ENCODE data around the gene AP3S1.
"Not testable (repeated sequence)": the region's sequence is repeated elsewhere in the genome, so short reads cannot be mapped to it uniquely, and the experiment has no call there.

The AP3S1 gene

DNA sequence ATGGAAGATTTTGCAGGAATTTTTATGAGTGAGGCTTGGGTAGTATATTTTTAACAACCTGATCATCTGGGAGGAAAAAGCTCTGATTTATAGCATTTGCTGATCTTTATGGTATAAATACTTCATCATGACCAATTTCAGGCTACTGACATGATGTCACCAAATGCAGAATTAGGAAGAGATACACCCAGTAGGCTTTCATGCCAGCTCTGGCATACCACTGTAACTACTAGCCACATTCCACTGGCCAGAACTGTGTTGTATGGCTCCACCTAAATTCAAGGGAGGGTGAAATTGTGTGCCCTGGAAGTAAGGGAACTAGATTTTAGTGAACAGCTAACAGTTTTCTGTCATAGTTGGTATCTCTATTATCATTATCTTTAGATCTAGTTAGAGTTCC is 17.6 kb downstream of the AP3S1 start:
- H3K4me3 ChIP-seq (ENCODE audit: low read length) = no peak overlapping the region
- no peaks in the 10 kb centered on the region for H3K36me3 ChIP-seq (ENCODE audit: control insufficient read depth, insufficient read depth, low read length)
- no peaks in the 10 kb centered on the region for H3K4me1 ChIP-seq (ENCODE audit: control insufficient read depth, insufficient read depth, low read length)
- no peak for DNase-seq (ENCODE audit: low read depth, low spot score)
- H3K27me3 ChIP-seq (ENCODE audit: control insufficient read depth, insufficient read depth, low read length) = no peaks in the 10 kb centered on the region
- no peaks in the 10 kb centered on the region for H3K9me3 ChIP-seq (ENCODE audit: control insufficient read depth, insufficient read depth, low read length)
- H3K27ac ChIP-seq (ENCODE audit: low read length) = no peak overlapping the region

DNA sequence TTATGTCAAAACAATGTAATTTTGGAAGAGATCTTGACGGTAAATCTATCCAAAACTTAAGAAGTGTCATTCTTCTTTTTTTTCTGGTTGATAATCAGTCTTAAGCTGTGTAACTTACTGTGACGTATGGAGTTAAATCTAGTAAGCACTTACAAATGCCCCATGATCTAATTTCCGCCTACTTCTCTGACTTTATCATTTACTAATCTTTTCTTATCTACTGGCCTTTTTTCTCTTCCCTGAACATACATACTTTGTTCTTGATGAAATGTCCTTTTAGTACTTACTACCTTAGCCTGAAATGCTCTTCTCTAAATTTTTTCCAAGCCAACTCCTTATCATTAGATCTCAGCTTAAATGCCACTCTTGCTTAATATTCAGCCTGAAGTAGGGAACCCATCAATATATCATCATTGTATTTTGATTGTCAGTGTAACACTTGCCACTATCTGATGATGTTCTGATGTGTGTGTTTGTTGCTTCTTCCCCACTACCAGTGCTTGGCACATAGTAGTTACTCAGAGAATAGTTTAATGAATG is 27.6 kb downstream of the AP3S1 start:
- Histone ChIP-seq H3K27me3 (ENCODE audit: control insufficient read depth, insufficient read depth, low read length) (no peaks in the 10 kb centered on the region), H3K9me3 (ENCODE audit: control insufficient read depth, insufficient read depth, low read length) (no peaks in the 10 kb centered on the region), H3K4me3 (ENCODE audit: low read length) (no peak overlapping the region), H3K27ac (ENCODE audit: low read length) (no peak overlapping the region), H3K4me1 (ENCODE audit: control insufficient read depth, insufficient read depth, low read length) (no peaks in the 10 kb centered on the region), H3K36me3 (ENCODE audit: control insufficient read depth, insufficient read depth, low read length) (no peaks in the 10 kb centered on the region)
- WGBS (ENCODE audit: insufficient coverage, insufficient read length) = no CpG with 5 or more reads among the region's 3 CpGs
- DNase-seq (ENCODE audit: low read depth, low spot score) = no peak

DNA sequence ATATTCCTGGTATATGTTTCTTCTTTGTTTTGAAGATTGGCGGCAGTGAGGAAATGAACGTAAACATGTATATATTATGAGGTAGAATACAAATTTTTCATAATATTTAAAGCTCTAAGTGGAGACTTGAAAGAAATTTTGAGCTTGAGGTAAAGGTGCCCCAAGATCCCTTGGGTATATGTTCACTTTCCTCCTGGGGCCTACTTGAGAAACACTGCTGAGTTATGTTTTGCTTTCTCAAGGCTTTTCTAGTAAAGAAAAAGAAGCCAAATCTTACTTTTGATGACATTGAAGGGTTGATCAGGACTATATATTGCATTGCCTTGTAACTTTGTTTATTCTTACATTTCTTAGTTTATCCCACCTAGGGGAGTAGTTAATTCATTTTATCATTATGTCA is 30.7 kb downstream of the AP3S1 start:
- WGBS (ENCODE audit: insufficient coverage, insufficient read length) = no CpG with 5 or more reads among the region's 2 CpGs
- Histone ChIP-seq H3K4me3 (ENCODE audit: low read length) (no peak overlapping the region), H3K36me3 (ENCODE audit: control insufficient read depth, insufficient read depth, low read length) (no peaks in the 10 kb centered on the region)

DNA sequence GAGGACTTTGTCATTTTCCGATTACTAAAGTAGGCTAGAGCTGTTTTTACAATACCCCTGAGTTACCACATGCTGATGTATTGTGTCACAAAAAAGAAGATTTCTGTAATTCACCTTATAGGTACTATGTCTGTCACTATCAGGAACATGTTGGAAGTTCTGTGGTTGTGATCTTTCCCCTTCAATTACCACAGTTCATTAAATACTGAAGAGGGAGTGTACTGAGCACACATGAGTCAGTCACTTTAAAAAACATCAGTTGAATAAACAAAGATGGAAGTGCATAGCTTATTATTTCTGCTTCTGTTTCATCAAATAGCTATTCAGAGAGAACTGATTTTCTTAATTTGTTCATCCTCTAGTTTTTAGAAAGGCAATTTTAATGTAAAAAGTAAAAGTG is 31.7 kb downstream of the AP3S1 start:
- Histone ChIP-seq H3K4me3 (ENCODE audit: low read length) (no peak overlapping the region), H3K9me3 (ENCODE audit: control insufficient read depth, insufficient read depth, low read length) (no peaks in the 10 kb centered on the region), H3K27ac (ENCODE audit: low read length) (no peak overlapping the region), H3K4me1 (ENCODE audit: control insufficient read depth, insufficient read depth, low read length) (no peaks in the 10 kb centered on the region), H3K27me3 (ENCODE audit: control insufficient read depth, insufficient read depth, low read length) (no peaks in the 10 kb centered on the region), H3K36me3 (ENCODE audit: control insufficient read depth, insufficient read depth, low read length) (no peaks in the 10 kb centered on the region)
- DNase-seq (ENCODE audit: low read depth, low spot score) = no peak
- WGBS (ENCODE audit: insufficient coverage, insufficient read length) = no CpG with 5 or more reads among the region's 1 CpG

More for the DNA sequence above, 30.7 kb downstream of the AP3S1 start:
- no peaks in the 10 kb centered on the region for H3K4me1 ChIP-seq (ENCODE audit: control insufficient read depth, insufficient read depth, low read length)
- no peak overlapping the region for H3K27ac ChIP-seq (ENCODE audit: low read length)
- DNase-seq (ENCODE audit: low read depth, low spot score) = no peak
- H3K27me3 ChIP-seq (ENCODE audit: control insufficient read depth, insufficient read depth, low read length) = no peaks in the 10 kb centered on the region
- H3K9me3 ChIP-seq (ENCODE audit: control insufficient read depth, insufficient read depth, low read length) = no peaks in the 10 kb centered on the region

DNA sequence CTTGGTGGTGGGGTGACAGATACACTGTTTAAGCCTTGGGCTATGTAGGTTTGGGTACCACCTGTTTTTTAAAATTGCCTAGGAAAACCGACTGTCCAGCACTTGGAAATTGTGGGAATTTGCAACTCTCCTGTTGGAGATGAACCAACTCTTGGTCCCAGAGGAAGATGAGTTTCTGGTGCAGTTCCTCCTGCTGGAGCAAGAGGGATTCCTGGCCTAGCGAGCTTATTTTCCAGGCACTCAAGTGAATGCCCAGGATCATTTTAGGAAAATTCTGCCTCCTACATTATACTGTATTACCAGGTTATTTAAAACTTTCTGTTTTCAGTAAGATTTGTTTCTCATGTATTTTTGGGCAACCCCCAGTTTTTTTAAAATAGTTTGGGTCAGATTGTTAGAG is 33.7 kb downstream of the AP3S1 start:
- WGBS (ENCODE audit: insufficient coverage, insufficient read length) = no CpG with 5 or more reads among the region's 2 CpGs
- H3K9me3 ChIP-seq (ENCODE audit: control insufficient read depth, insufficient read depth, low read length) = no peaks in the 10 kb centered on the region
- no peak for DNase-seq (ENCODE audit: low read depth, low spot score)
- H3K36me3 ChIP-seq (ENCODE audit: control insufficient read depth, insufficient read depth, low read length) = no peaks in the 10 kb centered on the region
- H3K27ac ChIP-seq (ENCODE audit: low read length) = no peak overlapping the region
- no peaks in the 10 kb centered on the region for H3K27me3 ChIP-seq (ENCODE audit: control insufficient read depth, insufficient read depth, low read length)
- H3K4me1 ChIP-seq (ENCODE audit: control insufficient read depth, insufficient read depth, low read length) = no peaks in the 10 kb centered on the region
- no peak overlapping the region for H3K4me3 ChIP-seq (ENCODE audit: low read length)

DNA sequence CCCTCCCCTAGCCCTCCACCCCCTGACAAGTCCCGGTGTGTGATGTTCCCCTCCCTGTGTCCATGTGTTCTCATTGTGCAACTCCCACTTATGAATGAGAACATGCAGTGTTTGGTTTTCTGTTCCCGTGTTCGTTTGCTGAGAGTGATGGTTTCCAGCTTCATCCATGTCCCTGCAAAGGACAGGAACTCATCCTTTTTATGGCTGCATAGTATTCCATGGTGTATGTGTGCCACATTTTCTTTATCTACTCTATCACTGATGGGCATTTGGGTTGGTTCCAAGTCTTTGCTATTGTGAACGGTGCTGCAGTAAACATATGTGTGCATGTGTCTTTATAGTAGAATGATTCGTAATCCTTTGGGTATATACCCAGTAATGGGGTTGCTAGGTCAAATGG is 35.6 kb downstream of the AP3S1 start:
- H3K4me1 ChIP-seq (ENCODE audit: control insufficient read depth, insufficient read depth, low read length); H3K9me3 ChIP-seq (ENCODE audit: control insufficient read depth, insufficient read depth, low read length); H3K27ac ChIP-seq (ENCODE audit: low read length); H3K36me3 ChIP-seq (ENCODE audit: control insufficient read depth, insufficient read depth, low read length); H3K27me3 ChIP-seq (ENCODE audit: control insufficient read depth, insufficient read depth, low read length); DNase-seq (ENCODE audit: low read depth, low spot score); H3K4me3 ChIP-seq (ENCODE audit: low read length): not testable (repeated sequence)
- no CpG with 5 or more reads among the region's 5 CpGs for WGBS (ENCODE audit: insufficient coverage, insufficient read length)

DNA sequence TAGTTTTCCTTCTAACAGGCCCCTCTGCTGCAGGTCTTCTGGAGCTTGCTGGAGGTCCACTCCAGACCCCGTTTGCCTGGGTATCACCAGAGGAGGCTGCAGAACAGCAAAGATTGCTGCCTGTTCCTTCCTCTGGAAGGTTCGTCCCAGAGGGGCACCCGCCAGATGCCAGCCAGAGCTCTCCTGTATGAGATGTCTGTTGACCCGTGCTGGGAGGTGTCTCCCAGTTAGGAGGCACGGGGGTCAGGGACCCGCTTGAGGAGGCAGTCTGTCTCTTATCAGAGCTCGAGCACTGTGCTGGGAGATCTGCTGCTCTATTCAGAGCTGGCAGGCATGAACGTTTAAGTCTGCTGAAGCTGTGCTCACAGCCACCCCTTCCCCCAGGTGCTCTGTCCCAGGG is 40.7 kb downstream of the AP3S1 start:
- not testable (repeated sequence) for H3K4me1 ChIP-seq (ENCODE audit: control insufficient read depth, insufficient read depth, low read length); H3K4me3 ChIP-seq (ENCODE audit: low read length); H3K9me3 ChIP-seq (ENCODE audit: control insufficient read depth, insufficient read depth, low read length); H3K27me3 ChIP-seq (ENCODE audit: control insufficient read depth, insufficient read depth, low read length); H3K27ac ChIP-seq (ENCODE audit: low read length); H3K36me3 ChIP-seq (ENCODE audit: control insufficient read depth, insufficient read depth, low read length); DNase-seq (ENCODE audit: low read depth, low spot score)
- WGBS (ENCODE audit: insufficient coverage, insufficient read length) = no CpG with 5 or more reads among the region's 8 CpGs

DNA sequence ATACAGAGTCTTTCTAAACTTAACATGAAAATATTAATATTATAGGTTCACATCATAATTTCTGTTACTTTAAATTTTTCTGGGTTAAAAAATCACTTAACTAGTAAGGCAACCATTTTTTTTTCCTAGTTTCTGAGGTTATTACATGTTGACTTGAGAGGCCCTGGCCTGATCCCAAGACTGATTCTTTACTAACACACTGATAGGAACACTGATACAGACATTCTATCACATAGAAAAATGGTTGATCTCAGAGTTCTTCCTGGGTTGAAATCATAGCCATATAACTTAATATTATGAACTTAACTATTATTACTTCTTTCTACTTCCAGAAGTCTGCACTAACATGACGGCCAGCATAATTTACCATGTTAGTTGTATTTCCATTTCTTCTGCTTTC is 43.0 kb downstream of the AP3S1 start:
- Histone ChIP-seq H3K36me3 (ENCODE audit: control insufficient read depth, insufficient read depth, low read length) (no peaks in the 10 kb centered on the region), H3K27me3 (ENCODE audit: control insufficient read depth, insufficient read depth, low read length) (no peaks in the 10 kb centered on the region), H3K27ac (ENCODE audit: low read length) (no peak overlapping the region), H3K4me1 (ENCODE audit: control insufficient read depth, insufficient read depth, low read length) (no peaks in the 10 kb centered on the region), H3K9me3 (ENCODE audit: control insufficient read depth, insufficient read depth, low read length) (no peaks in the 10 kb centered on the region), H3K4me3 (ENCODE audit: low read length) (no peak overlapping the region)
- DNase-seq (ENCODE audit: low read depth, low spot score) = no peak
- no CpG with 5 or more reads among the region's 1 CpG for WGBS (ENCODE audit: insufficient coverage, insufficient read length)

DNA sequence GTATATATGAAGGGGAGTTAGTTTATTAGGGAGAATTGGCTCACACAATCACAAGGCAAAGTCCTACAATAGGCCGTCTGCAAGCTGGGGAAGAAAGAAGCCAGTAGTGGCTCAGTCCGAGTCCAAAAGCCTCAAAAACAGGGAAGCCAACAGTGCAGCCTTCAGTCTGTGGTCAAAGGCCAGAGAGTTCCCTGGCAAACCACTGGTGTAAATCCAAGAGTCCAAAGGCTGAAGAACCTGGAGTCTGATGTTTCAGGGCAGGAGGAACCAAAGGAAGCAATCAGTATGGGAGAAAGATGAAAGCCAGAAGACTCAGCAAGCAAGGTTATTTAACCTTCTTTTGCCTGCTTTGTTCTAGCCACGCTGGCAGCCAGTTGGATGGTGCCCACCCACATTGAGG is 43.5 kb downstream of the AP3S1 start:
- WGBS (ENCODE audit: insufficient coverage, insufficient read length) = no CpG with 5 or more reads among the region's 3 CpGs
- H3K9me3 ChIP-seq (ENCODE audit: control insufficient read depth, insufficient read depth, low read length); DNase-seq (ENCODE audit: low read depth, low spot score); H3K27ac ChIP-seq (ENCODE audit: low read length); H3K36me3 ChIP-seq (ENCODE audit: control insufficient read depth, insufficient read depth, low read length); H3K4me1 ChIP-seq (ENCODE audit: control insufficient read depth, insufficient read depth, low read length); H3K27me3 ChIP-seq (ENCODE audit: control insufficient read depth, insufficient read depth, low read length); H3K4me3 ChIP-seq (ENCODE audit: low read length): not testable (repeated sequence)

DNA sequence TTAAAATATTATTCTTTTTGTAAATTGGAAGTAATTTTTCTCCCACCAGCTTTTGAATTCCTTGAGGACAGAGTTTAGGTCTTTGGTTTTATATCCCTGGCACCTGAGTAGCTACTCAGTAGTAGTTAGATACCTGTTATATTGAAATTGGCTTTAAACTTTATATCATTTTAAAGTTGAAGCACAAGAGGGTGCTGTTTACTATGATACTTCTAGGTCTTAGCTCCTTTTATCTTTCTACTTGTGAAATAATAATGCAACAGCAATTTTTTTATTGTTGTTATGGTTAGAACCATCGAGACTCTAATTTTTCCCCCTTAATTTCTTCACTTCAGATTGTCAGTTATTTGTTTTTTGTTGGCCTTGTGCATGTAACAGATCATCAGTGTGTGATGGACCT is 46.3 kb downstream of the AP3S1 start:
- DNase-seq (ENCODE audit: low read depth, low spot score) = no peak
- Histone ChIP-seq H3K27me3 (ENCODE audit: control insufficient read depth, insufficient read depth, low read length) (no peaks in the 10 kb centered on the region), H3K36me3 (ENCODE audit: control insufficient read depth, insufficient read depth, low read length) (no peaks in the 10 kb centered on the region), H3K4me1 (ENCODE audit: control insufficient read depth, insufficient read depth, low read length) (no peaks in the 10 kb centered on the region), H3K4me3 (ENCODE audit: low read length) (no peak overlapping the region), H3K9me3 (ENCODE audit: control insufficient read depth, insufficient read depth, low read length) (no peaks in the 10 kb centered on the region), H3K27ac (ENCODE audit: low read length) (no peak overlapping the region)
- no CpG with 5 or more reads among the region's 1 CpG for WGBS (ENCODE audit: insufficient coverage, insufficient read length)

DNA sequence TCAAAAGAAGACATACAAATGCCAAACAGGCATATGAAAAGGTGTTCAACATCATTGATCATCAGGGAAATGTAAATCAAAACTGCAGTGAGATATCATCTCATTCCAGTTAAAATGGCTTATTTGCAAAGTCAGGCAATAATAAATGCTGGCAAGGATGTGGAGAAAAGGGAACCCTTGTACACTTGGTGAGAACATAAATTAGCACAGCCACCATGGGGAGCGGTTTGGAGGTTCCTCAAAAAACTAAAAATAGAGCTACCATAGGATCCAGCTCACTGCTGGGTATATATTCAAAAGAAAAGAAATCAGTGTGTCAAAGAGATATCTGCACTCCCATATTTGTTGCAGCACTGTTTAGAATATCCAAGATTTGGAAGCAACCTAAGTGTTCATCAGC is 50.3 kb downstream of the AP3S1 start:
- Histone ChIP-seq H3K27me3 (ENCODE audit: control insufficient read depth, insufficient read depth, low read length) (no peaks in the 10 kb centered on the region), H3K9me3 (ENCODE audit: control insufficient read depth, insufficient read depth, low read length) (no peaks in the 10 kb centered on the region), H3K4me3 (ENCODE audit: low read length) (no peak overlapping the region), H3K4me1 (ENCODE audit: control insufficient read depth, insufficient read depth, low read length) (no peaks in the 10 kb centered on the region), H3K36me3 (ENCODE audit: control insufficient read depth, insufficient read depth, low read length) (no peaks in the 10 kb centered on the region), H3K27ac (ENCODE audit: low read length) (no peak overlapping the region)
- DNase-seq (ENCODE audit: low read depth, low spot score) = no peak
- WGBS (ENCODE audit: insufficient coverage, insufficient read length) = no CpG with 5 or more reads among the region's 1 CpG
